GM12878 (cell line): ENCODE data around the gene SPRYD3. TPM values are rescaled to one million over a fixed set of nuclear protein-coding genes. Genes with fewer than 3 reads are reported as not detected.

Source experiments
- ATAC-seq: fragments of 200-7000 bp; cut with Tn5 transposase; 3 replicates; pipeline ENCODE4 v1.9.1; 2020; ENCODE audit warnings: mild to moderate bottlenecking, moderate library complexity
- BruUV-seq: library from RNA; stranded (reverse); fragments of 400-500 nt; replicated peaks from 2 replicates; lab custom pipeline; 2021; lab: Mats Ljungman, UMichigan
- CTCF ChIA-PET: fragments of 300-600 bp; sonication (Branson Sonifier 250); formaldehyde crosslinking; extraction: SDS; loops from one replicate; lab custom pipeline; 2021; ENCODE audit warnings: inconsistent platforms; lab: Yijun Ruan, JAX
- POLR2A ChIA-PET: fragments of 350-600 bp; formaldehyde crosslinking; extraction: SDS; loops from one replicate; lab custom pipeline; 2021; ENCODE audit warnings: inconsistent platforms; lab: Charles Lee
- RAD21 ChIA-PET: fragments of 300-600 bp; sonication (Branson Sonifier 250); formaldehyde crosslinking; loops from one replicate; lab custom pipeline; 2023; ENCODE audit warnings: antibody characterized with exemption; ENCODE audit not compliant: unreplicated experiment; lab: Charles Lee
- SMC1A ChIA-PET: fragments of 300-600 bp; sonication (Branson Sonifier 250); formaldehyde crosslinking; loops from one replicate; lab custom pipeline; 2023; ENCODE audit not compliant: unreplicated experiment, uncharacterized antibody; lab: Charles Lee
- DNase-seq: peaks from one replicate; pipeline ENCODE4 v3.0.0-alpha.2; 2011; ENCODE audit warnings: low read depth, low spot score
- FAIRE-seq: peaks from 3 replicates; lab custom pipeline; 2011; peaks lifted over from hg19 to GRCh38; lab: Jason Lieb, UNC
- H2AFZ ChIP-seq: 2 replicates; pipeline ENCODE4 v1.6.0; 2011; ENCODE audit warnings: low read depth, low read length, control low read depth; ENCODE audit not compliant: control insufficient read depth
- H3K27ac ChIP-seq: 2 replicates; pipeline ENCODE4 v1.5.1; 2011; ENCODE audit warnings: control low read depth; ENCODE audit not compliant: control insufficient read depth, insufficient read depth
- H3K27me3 ChIP-seq, 2 experiments: replicated peaks in 1 of 2; 2 replicates each; pipeline versions ENCODE4 v1.6.0 to v1.6.1; 2011; ENCODE audit warnings: low read length in 1 of 2; ENCODE audit not compliant: control insufficient read depth in 2 of 2, insufficient read depth in 2 of 2
- H3K36me3 ChIP-seq, 2 experiments: 2 replicates each; pipeline ENCODE4 v1.5.1; 2011; ENCODE audit warnings: low read length in 1 of 2; ENCODE audit not compliant: control insufficient read depth in 2 of 2, insufficient read depth in 2 of 2
- H3K4me1 ChIP-seq: 2 replicates; pipeline ENCODE4 v1.6.1; 2011; ENCODE audit warnings: mild to moderate bottlenecking, low read length, moderate library complexity, mixed read lengths; ENCODE audit not compliant: control insufficient read depth, insufficient read depth
- H3K4me2 ChIP-seq: 2 replicates; pipeline ENCODE4 v1.6.0; 2011; ENCODE audit warnings: control low read depth; ENCODE audit not compliant: control insufficient read depth, insufficient read depth
- H3K4me3 ChIP-seq: fragments of 200-600 bp; sonication (generic); 2 replicates; pipeline ENCODE4 v1.5.1; 2016
- H3K79me2 ChIP-seq: 2 replicates; pipeline ENCODE4 v1.6.0; 2011; ENCODE audit warnings: low read length; ENCODE audit not compliant: control insufficient read depth, insufficient read depth
- H3K9ac ChIP-seq: 2 replicates; pipeline ENCODE4 v1.8.0; 2011; ENCODE audit warnings: low read length, control low read depth, mixed read lengths; ENCODE audit not compliant: control insufficient read depth, insufficient read depth
- H3K9me3 ChIP-seq: replicated peaks from 3 replicates; pipeline ENCODE4 v1.5.1; 2011; ENCODE audit warnings: mild to moderate bottlenecking, low read length; ENCODE audit not compliant: control insufficient read depth, insufficient read depth
- H4K20me1 ChIP-seq: 2 replicates; pipeline ENCODE4 v1.6.0; 2011; ENCODE audit not compliant: control insufficient read depth, insufficient read depth
- ATF7 ChIP-seq: fragments of 450-650 bp; IDR thresholded peaks from 2 replicates; pipeline ENCODE4 v1.6.1; 2016; ENCODE audit warnings: low read depth, mild to moderate bottlenecking
- FOXM1 ChIP-seq: IDR thresholded peaks from 2 replicates; pipeline ENCODE4 v1.6.1; 2012; ENCODE audit warnings: low read depth, mild to moderate bottlenecking, inconsistent platforms, low read length, moderate library complexity
- HDGF ChIP-seq: fragments of 450-650 bp; IDR thresholded peaks from 2 replicates; pipeline ENCODE4 v1.6.1; 2016; ENCODE audit warnings: antibody characterized with exemption
- MXI1 ChIP-seq: fragments of 150-350 bp; IDR thresholded peaks from 2 replicates; pipeline ENCODE4 v1.6.1; 2011; ENCODE audit warnings: low read depth, mild to moderate bottlenecking, inconsistent platforms, low read length, improper control_type of control experiment
- NR2C2 ChIP-seq: IDR thresholded peaks from 2 replicates; pipeline ENCODE4 v1.6.1; 2011; ENCODE audit warnings: borderline replicate concordance, low read depth; ENCODE audit not compliant: control insufficient read depth, insufficient read length
- PAX5 ChIP-seq: IDR thresholded peaks from 2 replicates; pipeline ENCODE4 v1.6.1; 2011; ENCODE audit warnings: low read depth, low read length, borderline replicate concordance
- POU2F2 ChIP-seq: IDR thresholded peaks from 3 replicates; pipeline ENCODE4 v1.6.1; 2011; ENCODE audit warnings: low read depth, mild to moderate bottlenecking, low read length, borderline replicate concordance
- SUPT20H ChIP-seq: IDR thresholded peaks from 2 replicates; pipeline ENCODE4 v1.6.1; 2011; ENCODE audit warnings: low read depth, mild to moderate bottlenecking, low read length, moderate library complexity, borderline replicate concordance; ENCODE audit not compliant: control insufficient read depth
- TCF12 ChIP-seq: IDR thresholded peaks from 2 replicates; pipeline ENCODE4 v1.6.1; 2011; ENCODE audit warnings: low read depth, mild to moderate bottlenecking, low read length
- TCF7 ChIP-seq: IDR thresholded peaks from 2 replicates; pipeline ENCODE4 v1.6.1; 2014; ENCODE audit warnings: antibody characterized with exemption, borderline replicate concordance
- WGBS: methylation state at CpG from one replicate; pipeline ENCODE4 v1.1.6; 2016; ENCODE audit warnings: low lambda C conversion rate; ENCODE audit not compliant: insufficient replicate concordance, insufficient coverage; ENCODE audit errors: missing lambda C conversion rate; 5-methylcytosine and 5-hydroxymethylcytosine counted together
- in situ Hi-C: fragments of 300-500 bp; cut with MboI; formaldehyde crosslinking; loops from 9 replicates; pipeline ENCODE4 v1.14.3; 2018; ENCODE audit warnings: mixed read lengths
- intact Hi-C: fragments of 100-400 bp; cut with micrococcal nuclease; formaldehyde crosslinking; loops from one replicate; pipeline ENCODE4 v1.14.2; 2022; ENCODE audit not compliant: unreplicated experiment
- polyA plus RNA-seq, 11 experiments: library from polyadenylated mRNA; depleted of rRNA in 4 of 11; unstranded in 6 of 11; stranded (reverse) in 5 of 11; fragments of >200 nt; fragmentation: Nextera tagmentation in 4 of 11; fragmentation: Illumina TruSeq in 1 of 11; extraction: Ambion mirVana in 4 of 11; extraction: Trizol in 1 of 11; gene quantifications; 1 replicate in 1 of 11; 2 replicates in 10 of 11; pipeline versions ENCODE4 v1.2.1 to v1.2.3, GENCODE V29; 2011 to 2016; ENCODE audit warnings: inconsistent platforms in 2 of 11, missing spikeins in 2 of 11, low read depth in 1 of 11
- total RNA-seq, 4 experiments: library from RNA; depleted of rRNA in 3 of 4; stranded (reverse); fragments of >200 nt in 3 of 4; fragmentation: Illumina TruSeq in 1 of 4; extraction: Trizol in 1 of 4; gene quantifications; 2 replicates each; pipeline versions ENCODE4 v1.2.1 to v1.2.3, GENCODE V29; 2013 to 2021
- TF ChIP-seq, protein P1 (sequence below): fragments of 450-650 bp; IDR thresholded peaks from 2 replicates; pipeline ENCODE4 v1.6.1; 2016; ENCODE audit warnings: mild to moderate bottlenecking
- TF ChIP-seq, protein P2 (sequence below): fragments of 450-650 bp; IDR thresholded peaks from 2 replicates; pipeline ENCODE4 v1.6.1; 2014; ENCODE audit warnings: mild to moderate bottlenecking
- TF ChIP-seq, protein P3 (sequence below): IDR thresholded peaks from 2 replicates; pipeline ENCODE4 v1.6.1; 2012; ENCODE audit warnings: improper control_type of control experiment, low read depth, low read length; ENCODE audit not compliant: insufficient replicate concordance

Gene SPRYD3
- total and polyA plus RNA-seq, 10 of the 15 experiments (the other 5 are each of a cell fraction or from before 2014, with no cell fraction given): 2.3 to 26.4 (median 20.2) TPM

DNA sequence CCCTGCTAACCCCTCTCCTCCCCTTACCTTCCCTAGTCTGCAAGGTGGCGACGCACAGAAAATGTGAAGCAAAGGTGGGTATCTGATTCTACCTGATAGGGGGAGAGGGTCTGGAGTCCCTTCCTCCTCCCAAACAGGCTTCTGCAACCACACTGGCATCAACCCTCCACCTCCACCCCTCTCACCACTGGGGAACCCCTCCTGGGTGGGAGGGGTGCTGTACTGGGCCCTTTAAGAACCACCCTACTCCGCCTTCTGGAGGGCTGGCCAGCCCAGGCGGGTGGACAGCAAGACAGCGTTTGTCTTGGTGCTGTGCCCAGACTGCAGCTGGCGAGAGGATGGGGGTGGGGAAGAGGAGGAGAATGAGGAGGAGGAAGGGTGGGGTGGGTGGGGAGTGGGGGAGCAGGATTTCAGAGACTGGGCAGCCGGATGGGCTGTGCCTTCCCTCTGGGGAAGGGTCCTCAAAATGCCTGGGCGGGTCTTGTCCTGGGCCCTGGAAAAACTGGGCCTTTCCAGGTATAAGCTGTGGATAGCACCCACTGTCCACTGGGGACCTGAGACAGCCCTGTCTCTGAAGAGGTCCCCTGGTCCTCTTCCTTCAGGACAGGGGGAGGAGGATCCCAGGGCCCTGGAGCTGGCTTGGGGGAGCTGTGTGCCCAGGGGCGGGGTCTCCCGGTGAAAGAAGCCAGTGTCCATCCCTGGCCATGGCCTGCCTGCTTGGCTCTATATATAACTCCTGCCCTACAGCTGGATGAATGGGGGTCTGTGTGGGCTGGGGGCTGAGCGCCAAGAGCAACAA, 26.6 kb downstream of the SPRYD3 start:
- Histone ChIP-seq H3K79me2 (no peaks in the 10 kb centered on the region), H3K36me3 (no peaks in the 10 kb centered on the region), H3K4me1 (peaks cover 17% of the 10 kb centered on the region), H3K9ac (no peak overlapping the region), H3K9me3 (no peaks in the 10 kb centered on the region), H3K27me3 (no peaks in the 10 kb centered on the region), H3K4me2 (no peak overlapping the region), H4K20me1 (no peaks in the 10 kb centered on the region; the same call in 1 of the 2 replicates), H2AFZ (no peak overlapping the region), H3K4me3 (no peak overlapping the region), H3K27ac (no peak overlapping the region)
- intact Hi-C loops: loop anchor here (5.0 kb wide), 1 partner anchor 45 kb away; the partner anchor contains the start of gene IGFBP6
- ChIA-PET RAD21 (no interaction called here), POLR2A (interaction anchor here (0.8 kb wide), 1 partner anchor 27 kb away, joined by 6 read pairs; the partner anchor contains the start of gene SPRYD3), CTCF (interaction anchor here (0.6 to 1.7 kb wide), 4 partner anchors 11 to 216 kb away, joined by 3 to 5 read pairs (median 3); partner anchors contain the start of gene ESPL1), SMC1A (interaction anchor here (0.7 kb wide), 1 partner anchor 13 kb away, joined by 3 read pairs; no protein-coding TSS in a partner anchor)
- in situ Hi-C loops: no loop called here
- DNase-seq (no peak), FAIRE-seq (no peak), ATAC-seq (no peak)
- no TSS peak for BruUV-seq
- no peak for TF ChIP-seq MXI1
- TF ChIP-seq, protein P1, sequence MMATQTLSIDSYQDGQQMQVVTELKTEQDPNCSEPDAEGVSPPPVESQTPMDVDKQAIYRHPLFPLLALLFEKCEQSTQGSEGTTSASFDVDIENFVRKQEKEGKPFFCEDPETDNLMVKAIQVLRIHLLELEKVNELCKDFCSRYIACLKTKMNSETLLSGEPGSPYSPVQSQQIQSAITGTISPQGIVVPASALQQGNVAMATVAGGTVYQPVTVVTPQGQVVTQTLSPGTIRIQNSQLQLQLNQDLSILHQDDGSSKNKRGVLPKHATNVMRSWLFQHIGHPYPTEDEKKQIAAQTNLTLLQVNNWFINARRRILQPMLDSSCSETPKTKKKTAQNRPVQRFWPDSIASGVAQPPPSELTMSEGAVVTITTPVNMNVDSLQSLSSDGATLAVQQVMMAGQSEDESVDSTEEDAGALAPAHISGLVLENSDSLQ: no peak
- no peak for TF ChIP-seq NR2C2
- no peak for TF ChIP-seq TCF7
- TF ChIP-seq, protein P2, sequence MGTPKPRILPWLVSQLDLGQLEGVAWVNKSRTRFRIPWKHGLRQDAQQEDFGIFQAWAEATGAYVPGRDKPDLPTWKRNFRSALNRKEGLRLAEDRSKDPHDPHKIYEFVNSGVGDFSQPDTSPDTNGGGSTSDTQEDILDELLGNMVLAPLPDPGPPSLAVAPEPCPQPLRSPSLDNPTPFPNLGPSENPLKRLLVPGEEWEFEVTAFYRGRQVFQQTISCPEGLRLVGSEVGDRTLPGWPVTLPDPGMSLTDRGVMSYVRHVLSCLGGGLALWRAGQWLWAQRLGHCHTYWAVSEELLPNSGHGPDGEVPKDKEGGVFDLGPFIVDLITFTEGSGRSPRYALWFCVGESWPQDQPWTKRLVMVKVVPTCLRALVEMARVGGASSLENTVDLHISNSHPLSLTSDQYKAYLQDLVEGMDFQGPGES: no peak
- TF ChIP-seq HDGF: no peak
- no peak for TF ChIP-seq SUPT20H
- no peak for TF ChIP-seq PAX5
- TF ChIP-seq ATF7: no peak
- TF ChIP-seq TCF12: no peak
- TF ChIP-seq, protein P3, sequence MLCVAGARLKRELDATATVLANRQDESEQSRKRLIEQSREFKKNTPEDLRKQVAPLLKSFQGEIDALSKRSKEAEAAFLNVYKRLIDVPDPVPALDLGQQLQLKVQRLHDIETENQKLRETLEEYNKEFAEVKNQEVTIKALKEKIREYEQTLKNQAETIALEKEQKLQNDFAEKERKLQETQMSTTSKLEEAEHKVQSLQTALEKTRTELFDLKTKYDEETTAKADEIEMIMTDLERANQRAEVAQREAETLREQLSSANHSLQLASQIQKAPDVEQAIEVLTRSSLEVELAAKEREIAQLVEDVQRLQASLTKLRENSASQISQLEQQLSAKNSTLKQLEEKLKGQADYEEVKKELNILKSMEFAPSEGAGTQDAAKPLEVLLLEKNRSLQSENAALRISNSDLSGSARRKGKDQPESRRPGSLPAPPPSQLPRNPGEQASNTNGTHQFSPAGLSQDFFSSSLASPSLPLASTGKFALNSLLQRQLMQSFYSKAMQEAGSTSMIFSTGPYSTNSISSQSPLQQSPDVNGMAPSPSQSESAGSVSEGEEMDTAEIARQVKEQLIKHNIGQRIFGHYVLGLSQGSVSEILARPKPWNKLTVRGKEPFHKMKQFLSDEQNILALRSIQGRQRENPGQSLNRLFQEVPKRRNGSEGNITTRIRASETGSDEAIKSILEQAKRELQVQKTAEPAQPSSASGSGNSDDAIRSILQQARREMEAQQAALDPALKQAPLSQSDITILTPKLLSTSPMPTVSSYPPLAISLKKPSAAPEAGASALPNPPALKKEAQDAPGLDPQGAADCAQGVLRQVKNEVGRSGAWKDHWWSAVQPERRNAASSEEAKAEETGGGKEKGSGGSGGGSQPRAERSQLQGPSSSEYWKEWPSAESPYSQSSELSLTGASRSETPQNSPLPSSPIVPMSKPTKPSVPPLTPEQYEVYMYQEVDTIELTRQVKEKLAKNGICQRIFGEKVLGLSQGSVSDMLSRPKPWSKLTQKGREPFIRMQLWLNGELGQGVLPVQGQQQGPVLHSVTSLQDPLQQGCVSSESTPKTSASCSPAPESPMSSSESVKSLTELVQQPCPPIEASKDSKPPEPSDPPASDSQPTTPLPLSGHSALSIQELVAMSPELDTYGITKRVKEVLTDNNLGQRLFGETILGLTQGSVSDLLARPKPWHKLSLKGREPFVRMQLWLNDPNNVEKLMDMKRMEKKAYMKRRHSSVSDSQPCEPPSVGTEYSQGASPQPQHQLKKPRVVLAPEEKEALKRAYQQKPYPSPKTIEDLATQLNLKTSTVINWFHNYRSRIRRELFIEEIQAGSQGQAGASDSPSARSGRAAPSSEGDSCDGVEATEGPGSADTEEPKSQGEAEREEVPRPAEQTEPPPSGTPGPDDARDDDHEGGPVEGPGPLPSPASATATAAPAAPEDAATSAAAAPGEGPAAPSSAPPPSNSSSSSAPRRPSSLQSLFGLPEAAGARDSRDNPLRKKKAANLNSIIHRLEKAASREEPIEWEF: no peak
- TF ChIP-seq POU2F2: no peak
- TF ChIP-seq FOXM1: no peak
- WGBS: 53% methylated on average over 9 of the region's 11 CpGs
